OCI-LY7 (cell line): ENCODE results near the gene HS2ST1.

Experiments used
- EZH2phosphoT487 ChIP-seq: fragments of 200-600 bp; sonication (generic); IDR thresholded peaks from 2 replicates; pipeline ENCODE4 v1.6.1; 2018; ENCODE audit warnings: low read depth, borderline replicate concordance, mild to moderate bottlenecking, mixed run types, antibody characterized with exemption, low read length, moderate library complexity, mixed read lengths
- TF ChIP-seq, protein P1 (sequence below): fragments of 200-600 bp; sonication (generic); conservative IDR thresholded peaks from 2 replicates; pipeline ENCODE4 v1.5.1; 2014; ENCODE audit warnings: mild to moderate bottlenecking, antibody characterized with exemption, low read length, moderate library complexity, mixed read lengths

DNA sequence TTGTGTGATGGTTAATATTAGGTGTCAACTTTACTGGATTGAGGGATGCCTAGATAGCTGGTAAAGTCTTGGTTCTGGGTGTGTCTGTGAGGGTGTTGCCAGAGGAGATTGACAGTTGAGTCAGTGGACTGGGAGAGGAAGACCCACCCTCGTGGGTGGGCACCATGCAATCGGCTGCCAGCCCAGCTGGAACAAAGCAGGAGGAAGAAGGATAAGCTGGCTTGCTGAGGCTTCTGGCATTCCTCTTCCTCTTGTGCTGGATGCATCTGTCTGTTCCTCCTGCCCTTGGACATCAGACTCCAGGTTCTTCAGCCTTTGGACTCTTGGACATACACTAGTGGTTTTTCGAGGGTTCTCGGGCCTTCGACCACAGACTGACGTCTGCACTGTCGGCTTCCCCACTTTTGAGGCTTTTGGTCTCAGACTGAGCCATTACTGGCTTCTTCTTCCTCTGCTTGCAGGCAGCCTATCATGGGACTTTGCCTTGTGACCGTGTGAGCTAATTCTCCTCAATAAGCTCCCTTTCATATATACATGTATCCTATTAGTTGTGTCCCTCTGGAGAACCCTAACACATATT, 230.0 kb downstream of the HS2ST1 start:
- TF ChIP-seq, protein P1, sequence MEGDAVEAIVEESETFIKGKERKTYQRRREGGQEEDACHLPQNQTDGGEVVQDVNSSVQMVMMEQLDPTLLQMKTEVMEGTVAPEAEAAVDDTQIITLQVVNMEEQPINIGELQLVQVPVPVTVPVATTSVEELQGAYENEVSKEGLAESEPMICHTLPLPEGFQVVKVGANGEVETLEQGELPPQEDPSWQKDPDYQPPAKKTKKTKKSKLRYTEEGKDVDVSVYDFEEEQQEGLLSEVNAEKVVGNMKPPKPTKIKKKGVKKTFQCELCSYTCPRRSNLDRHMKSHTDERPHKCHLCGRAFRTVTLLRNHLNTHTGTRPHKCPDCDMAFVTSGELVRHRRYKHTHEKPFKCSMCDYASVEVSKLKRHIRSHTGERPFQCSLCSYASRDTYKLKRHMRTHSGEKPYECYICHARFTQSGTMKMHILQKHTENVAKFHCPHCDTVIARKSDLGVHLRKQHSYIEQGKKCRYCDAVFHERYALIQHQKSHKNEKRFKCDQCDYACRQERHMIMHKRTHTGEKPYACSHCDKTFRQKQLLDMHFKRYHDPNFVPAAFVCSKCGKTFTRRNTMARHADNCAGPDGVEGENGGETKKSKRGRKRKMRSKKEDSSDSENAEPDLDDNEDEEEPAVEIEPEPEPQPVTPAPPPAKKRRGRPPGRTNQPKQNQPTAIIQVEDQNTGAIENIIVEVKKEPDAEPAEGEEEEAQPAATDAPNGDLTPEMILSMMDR = no peak
- no peak for TF ChIP-seq EZH2phosphoT487
